ENCODE data around the gene FBRS.
"Not testable (repeated sequence)": the region's sequence is repeated elsewhere in the genome, so short reads cannot be mapped to it uniquely, and the experiment has no call there.

FBRS gene

DNA sequence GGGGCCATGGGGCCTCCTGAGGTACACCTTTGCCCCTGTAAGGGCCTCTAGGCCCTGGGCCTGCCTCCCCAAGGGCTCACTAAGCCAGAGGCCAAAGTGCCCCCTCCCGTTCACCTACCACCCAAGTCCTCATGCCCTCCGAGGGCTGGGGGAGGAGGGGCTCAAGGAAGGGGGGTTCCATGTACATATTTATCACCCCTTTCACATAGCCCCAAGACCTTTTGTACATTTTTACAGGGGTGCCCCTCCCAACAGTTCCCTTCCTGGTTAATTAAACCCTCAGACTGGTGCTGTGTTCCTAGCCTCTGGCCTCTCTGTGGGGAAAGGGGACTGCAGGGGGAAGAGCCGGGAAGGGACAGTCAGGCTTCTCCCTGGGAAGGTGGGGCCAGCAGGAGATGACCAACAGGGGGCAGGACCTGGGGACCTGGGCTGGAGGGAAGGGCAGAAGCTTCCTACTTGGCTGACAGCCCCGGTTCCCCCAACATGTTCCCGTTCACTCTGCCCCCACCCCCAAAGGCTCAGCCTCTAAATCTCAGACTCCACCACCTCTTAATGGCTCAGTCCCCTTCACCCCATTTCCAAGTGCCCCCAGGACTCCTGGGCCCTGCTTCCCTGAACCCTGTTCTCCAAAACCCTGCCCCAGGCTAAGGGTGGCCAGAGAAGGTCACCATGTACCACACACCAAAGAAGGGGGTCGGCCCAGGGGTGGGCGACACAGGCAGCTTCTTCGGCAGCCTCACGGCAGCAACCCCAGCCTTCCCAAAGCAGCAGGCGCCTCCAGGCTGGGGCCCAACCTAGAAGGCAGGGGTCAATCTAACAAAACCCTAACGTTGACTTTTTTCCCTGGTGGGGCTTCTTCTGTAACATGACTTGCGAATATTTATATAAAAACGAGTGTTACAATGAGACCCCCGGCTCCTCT is 11.9 kb downstream of the FBRS start:
- Histone ChIP-seq H3K27me3 (ENCODE audit: control insufficient read depth, insufficient read depth, low read length) (no peaks in the 10 kb centered on the region), H3K4me1 (ENCODE audit: control insufficient read depth, insufficient read depth, low read length) (no peaks in the 10 kb centered on the region), H3K4me3 (ENCODE audit: low read length) (no peak overlapping the region), H3K9ac (ENCODE audit: low read length) (no peak overlapping the region), H3K36me3 (ENCODE audit: control insufficient read depth, insufficient read depth, low read length) (peaks cover 36% of the 10 kb centered on the region), H3K27ac (ENCODE audit: low read depth, low read length) (no peak overlapping the region)

DNA sequence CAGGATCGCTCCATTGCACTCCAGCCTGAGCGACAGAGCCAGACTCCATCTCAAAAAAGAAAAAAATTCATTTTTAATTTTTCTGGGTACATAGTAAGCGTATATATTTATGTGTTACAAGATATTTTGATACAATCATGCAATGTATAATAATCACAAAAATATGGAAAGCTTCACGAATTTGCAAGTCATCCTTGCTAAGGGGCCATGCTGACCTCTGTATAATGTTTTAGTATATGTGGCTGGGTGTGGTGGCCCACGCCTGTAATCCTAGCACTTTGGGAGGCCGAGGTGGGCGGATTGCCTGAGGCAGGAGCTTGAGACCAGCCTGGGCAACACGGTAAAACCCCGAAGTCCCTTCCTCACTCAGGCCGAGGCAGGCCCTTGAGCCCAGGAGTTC is 16.9 kb downstream of the FBRS start:
- no peaks in the 10 kb centered on the region for H3K27me3 ChIP-seq (ENCODE audit: control insufficient read depth, insufficient read depth, low read length)
- no peaks in the 10 kb centered on the region for H3K4me1 ChIP-seq (ENCODE audit: control insufficient read depth, insufficient read depth, low read length)
- no peak overlapping the region for H3K9ac ChIP-seq (ENCODE audit: low read length)
- H3K36me3 ChIP-seq (ENCODE audit: control insufficient read depth, insufficient read depth, low read length): peaks cover 1% of the 10 kb centered on the region
- no peak overlapping the region for H3K4me3 ChIP-seq (ENCODE audit: low read length)
- no peak overlapping the region for H3K27ac ChIP-seq (ENCODE audit: low read depth, low read length)

DNA sequence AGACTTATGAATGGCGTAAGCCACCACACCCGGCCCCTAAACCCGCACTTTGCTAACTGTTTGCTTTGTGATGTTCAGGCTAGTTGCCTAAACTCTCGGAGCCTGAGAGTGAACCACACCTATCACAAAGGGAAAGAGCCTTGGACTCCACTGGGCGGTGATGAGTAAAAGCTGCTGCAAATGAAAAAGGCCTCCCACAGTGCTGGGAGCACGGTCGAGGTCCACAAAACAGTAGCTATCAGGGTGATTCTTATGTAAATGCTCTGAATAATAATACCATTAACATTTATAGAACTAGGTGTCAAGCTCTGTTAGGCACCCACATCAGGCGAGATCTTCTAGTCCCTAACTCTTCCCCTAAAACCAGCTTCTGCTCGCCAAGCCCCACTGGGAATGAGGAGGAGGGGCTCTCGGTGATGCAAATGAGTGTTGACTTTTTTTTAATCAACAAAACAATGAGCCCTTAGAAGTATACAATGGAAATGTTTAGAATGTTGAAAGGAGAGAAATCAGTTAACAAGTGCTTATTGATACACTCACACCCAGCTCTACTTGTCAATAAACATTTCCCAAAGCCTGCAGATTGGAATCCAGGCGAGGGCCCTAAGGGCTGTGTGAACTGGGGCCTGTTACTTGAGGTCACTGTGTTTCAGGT is 19.8 kb downstream of the FBRS start:
- H3K4me3 ChIP-seq (ENCODE audit: low read length): no peak overlapping the region
- no peaks in the 10 kb centered on the region for H3K36me3 ChIP-seq (ENCODE audit: control insufficient read depth, insufficient read depth, low read length)
- H3K9ac ChIP-seq (ENCODE audit: low read length): no peak overlapping the region
- H3K27ac ChIP-seq (ENCODE audit: low read depth, low read length): no peak overlapping the region
- H3K4me1 ChIP-seq (ENCODE audit: control insufficient read depth, insufficient read depth, low read length): no peaks in the 10 kb centered on the region
- no peaks in the 10 kb centered on the region for H3K27me3 ChIP-seq (ENCODE audit: control insufficient read depth, insufficient read depth, low read length)

DNA sequence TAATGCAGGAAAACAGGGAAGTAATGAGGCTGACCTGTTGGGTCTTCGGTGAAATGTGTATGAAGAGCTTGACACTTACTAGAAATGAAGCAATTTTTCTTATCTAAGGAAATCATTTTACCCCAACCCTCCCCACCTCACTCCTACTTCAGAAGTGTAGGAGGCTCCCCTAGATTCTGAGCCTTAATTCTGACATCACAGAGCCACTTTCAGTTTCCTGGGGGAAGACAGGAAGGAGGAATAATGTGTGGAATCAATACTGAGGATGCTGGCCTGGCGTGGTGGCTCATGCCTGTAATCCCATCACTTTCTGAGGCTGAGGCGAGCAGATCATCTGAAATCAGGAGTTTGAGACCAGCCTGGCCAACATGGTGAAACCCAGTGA is 20.3 kb downstream of the FBRS start:
- H3K27me3 ChIP-seq (ENCODE audit: control insufficient read depth, insufficient read depth, low read length): no peaks in the 10 kb centered on the region
- no peak overlapping the region for H3K27ac ChIP-seq (ENCODE audit: low read depth, low read length)
- H3K4me1 ChIP-seq (ENCODE audit: control insufficient read depth, insufficient read depth, low read length): no peaks in the 10 kb centered on the region
- no peak overlapping the region for H3K4me3 ChIP-seq (ENCODE audit: low read length)
- no peak overlapping the region for H3K9ac ChIP-seq (ENCODE audit: low read length)
- no peaks in the 10 kb centered on the region for H3K36me3 ChIP-seq (ENCODE audit: control insufficient read depth, insufficient read depth, low read length)

DNA sequence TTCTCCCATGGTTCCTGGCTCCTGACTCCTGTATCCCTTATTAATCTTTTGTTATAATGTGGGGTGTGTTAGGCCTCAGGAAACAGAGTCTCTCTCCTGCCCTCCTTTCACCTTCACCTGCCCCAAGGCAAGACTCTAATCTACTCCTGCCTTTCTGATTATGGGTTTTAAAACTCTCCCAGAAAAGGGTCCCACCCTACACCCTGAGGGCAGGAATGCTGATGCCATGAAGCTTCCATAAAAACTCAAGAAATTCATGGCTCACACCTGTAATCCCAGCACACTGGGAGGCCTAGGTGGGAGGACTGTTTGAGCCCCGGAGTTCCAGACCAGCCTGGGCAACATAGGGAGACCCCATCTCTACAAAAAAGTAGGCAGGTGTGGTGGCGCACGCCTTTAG is 22.1 kb downstream of the FBRS start:
- no peaks in the 10 kb centered on the region for H3K27me3 ChIP-seq (ENCODE audit: control insufficient read depth, insufficient read depth, low read length)
- no peaks in the 10 kb centered on the region for H3K4me1 ChIP-seq (ENCODE audit: control insufficient read depth, insufficient read depth, low read length)

DNA sequence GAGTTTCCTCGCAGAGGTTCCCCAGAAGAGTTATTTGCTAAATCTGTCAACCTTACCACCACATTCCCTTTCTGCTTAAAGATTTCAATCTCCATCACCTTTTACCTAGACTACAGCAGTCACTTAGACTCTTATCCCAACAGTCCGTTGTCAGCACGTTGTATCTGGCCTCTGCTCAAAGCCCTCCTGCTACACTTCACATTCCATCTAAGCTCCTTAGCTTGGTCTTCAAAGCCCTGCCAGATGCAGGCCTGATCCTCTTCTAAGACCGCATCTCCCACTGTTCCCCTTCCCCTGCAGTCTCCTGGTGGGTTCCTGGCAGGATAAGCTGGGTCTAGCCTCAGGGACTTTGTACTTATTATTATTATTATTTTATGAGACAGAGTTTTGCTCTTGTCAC is 30.5 kb downstream of the FBRS start:
- no peaks in the 10 kb centered on the region for H3K36me3 ChIP-seq (ENCODE audit: control insufficient read depth, insufficient read depth, low read length)
- no peak overlapping the region for H3K9ac ChIP-seq (ENCODE audit: low read length)
- H3K4me3 ChIP-seq (ENCODE audit: low read length): no peak overlapping the region
- H3K27ac ChIP-seq (ENCODE audit: low read depth, low read length): no peak overlapping the region
- H3K27me3 ChIP-seq (ENCODE audit: control insufficient read depth, insufficient read depth, low read length): no peaks in the 10 kb centered on the region
- H3K4me1 ChIP-seq (ENCODE audit: control insufficient read depth, insufficient read depth, low read length): no peaks in the 10 kb centered on the region

More for the DNA sequence above, 22.1 kb downstream of the FBRS start:
- Histone ChIP-seq H3K9ac (ENCODE audit: low read length) (no peak overlapping the region), H3K27ac (ENCODE audit: low read depth, low read length) (no peak overlapping the region), H3K4me3 (ENCODE audit: low read length) (no peak overlapping the region), H3K36me3 (ENCODE audit: control insufficient read depth, insufficient read depth, low read length) (no peaks in the 10 kb centered on the region)

DNA sequence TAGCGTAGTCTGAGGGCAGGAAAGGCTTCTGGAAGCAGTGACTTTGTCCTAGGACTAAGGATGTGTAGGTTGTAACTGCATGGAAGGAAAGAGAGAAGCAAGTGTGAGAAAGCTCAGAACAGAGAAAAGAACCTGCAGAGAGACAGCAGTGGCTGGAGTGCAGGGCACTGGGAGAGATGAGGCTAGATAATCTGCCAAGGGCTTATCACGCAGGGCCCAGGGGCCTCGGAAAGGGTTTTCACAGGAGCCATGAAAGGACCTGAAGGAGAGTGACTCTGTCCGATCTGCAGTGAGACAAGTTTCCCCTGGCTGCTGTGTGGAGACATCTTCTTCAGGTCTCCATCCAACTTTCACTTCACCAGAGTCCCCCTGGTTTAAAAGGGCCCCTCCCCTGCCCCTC is 33.7 kb downstream of the FBRS start:
- H3K36me3 ChIP-seq (ENCODE audit: control insufficient read depth, insufficient read depth, low read length): no peaks in the 10 kb centered on the region
- no peak overlapping the region for H3K9ac ChIP-seq (ENCODE audit: low read length)
- H3K4me3 ChIP-seq (ENCODE audit: low read length): no peak overlapping the region
- no peak overlapping the region for H3K27ac ChIP-seq (ENCODE audit: low read depth, low read length)
- no peaks in the 10 kb centered on the region for H3K4me1 ChIP-seq (ENCODE audit: control insufficient read depth, insufficient read depth, low read length)
- H3K27me3 ChIP-seq (ENCODE audit: control insufficient read depth, insufficient read depth, low read length): no peaks in the 10 kb centered on the region

DNA sequence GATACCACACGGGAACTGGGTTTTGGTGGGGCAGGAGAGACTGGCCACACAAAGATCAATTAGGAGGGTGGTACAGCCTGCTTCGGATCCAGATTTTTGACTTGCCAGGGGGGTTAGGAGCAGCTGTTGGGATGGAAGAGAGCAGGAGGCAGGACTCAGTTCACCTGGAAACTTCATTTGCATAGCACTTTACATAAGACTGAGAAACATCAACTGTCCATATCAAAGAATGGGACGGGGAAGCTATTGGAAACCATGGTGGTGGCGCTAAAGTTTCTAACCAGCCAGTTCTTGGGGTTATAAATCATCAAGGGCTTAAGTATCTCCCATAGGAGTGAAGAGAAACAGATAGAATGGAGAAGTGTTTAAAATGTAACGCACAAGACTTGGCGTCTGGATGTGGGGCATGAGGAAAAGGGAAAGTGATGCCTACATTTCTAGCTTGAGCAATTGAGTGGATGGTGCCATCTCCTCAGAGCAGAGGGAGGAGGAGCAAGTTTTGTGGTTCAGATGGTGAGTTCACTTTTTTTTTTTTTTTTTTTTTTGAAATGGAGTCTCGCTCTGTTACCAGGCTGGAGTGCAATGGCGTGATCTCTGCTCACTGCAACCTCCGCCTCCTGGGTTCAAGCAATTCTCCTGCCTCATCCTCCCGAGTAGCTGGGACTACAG is 34.3 kb downstream of the FBRS start:
- no peak overlapping the region for H3K27ac ChIP-seq (ENCODE audit: low read depth, low read length)
- H3K4me1 ChIP-seq (ENCODE audit: control insufficient read depth, insufficient read depth, low read length): no peaks in the 10 kb centered on the region
- H3K4me3 ChIP-seq (ENCODE audit: low read length): no peak overlapping the region

DNA sequence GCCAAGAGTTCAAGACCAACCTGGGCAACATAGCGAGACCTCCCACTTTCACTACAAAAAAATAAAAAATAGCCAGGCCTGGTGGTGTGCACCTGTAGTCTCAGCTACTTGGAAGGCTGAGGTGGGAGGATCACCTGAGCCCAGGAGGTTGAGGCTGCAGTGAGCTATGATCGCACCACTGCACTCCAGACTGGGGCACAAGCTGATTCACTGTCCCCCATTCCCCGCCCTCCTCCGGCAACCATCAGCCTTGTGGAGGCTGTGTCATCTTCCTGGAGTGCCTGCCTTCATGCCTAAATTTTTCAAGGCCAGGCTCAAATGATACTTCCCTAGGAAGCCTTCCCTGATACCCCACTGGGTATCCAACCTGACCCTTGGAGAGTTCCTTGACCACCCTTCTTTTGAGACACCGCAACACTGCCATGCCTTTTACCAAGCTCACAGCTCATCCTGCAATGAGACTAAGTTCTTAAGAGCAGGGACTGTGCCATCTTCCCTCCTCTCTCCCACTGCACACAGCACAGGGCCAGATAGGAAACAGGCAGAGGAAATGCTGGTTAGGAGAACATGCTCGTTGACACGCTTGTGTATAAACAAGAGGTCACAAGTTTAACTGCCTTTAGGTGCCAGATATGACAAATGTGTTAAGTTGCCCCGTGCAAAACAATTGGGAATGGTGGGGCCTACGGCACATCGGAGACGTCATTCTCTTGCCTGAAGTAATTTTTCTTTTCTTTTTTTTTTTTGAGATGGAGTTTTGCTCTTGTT is 36.9 kb downstream of the FBRS start:
- H3K9ac ChIP-seq (ENCODE audit: low read length): no peak overlapping the region
- no peak overlapping the region for H3K27ac ChIP-seq (ENCODE audit: low read depth, low read length)
- peaks cover 7% of the 10 kb centered on the region for H3K4me1 ChIP-seq (ENCODE audit: control insufficient read depth, insufficient read depth, low read length)
- no peak overlapping the region for H3K4me3 ChIP-seq (ENCODE audit: low read length)
- H3K27me3 ChIP-seq (ENCODE audit: control insufficient read depth, insufficient read depth, low read length): no peaks in the 10 kb centered on the region
- no peaks in the 10 kb centered on the region for H3K36me3 ChIP-seq (ENCODE audit: control insufficient read depth, insufficient read depth, low read length)

More for the DNA sequence above, 34.3 kb downstream of the FBRS start:
- Histone ChIP-seq H3K9ac (ENCODE audit: low read length) (no peak overlapping the region), H3K36me3 (ENCODE audit: control insufficient read depth, insufficient read depth, low read length) (no peaks in the 10 kb centered on the region), H3K27me3 (ENCODE audit: control insufficient read depth, insufficient read depth, low read length) (no peaks in the 10 kb centered on the region)

DNA sequence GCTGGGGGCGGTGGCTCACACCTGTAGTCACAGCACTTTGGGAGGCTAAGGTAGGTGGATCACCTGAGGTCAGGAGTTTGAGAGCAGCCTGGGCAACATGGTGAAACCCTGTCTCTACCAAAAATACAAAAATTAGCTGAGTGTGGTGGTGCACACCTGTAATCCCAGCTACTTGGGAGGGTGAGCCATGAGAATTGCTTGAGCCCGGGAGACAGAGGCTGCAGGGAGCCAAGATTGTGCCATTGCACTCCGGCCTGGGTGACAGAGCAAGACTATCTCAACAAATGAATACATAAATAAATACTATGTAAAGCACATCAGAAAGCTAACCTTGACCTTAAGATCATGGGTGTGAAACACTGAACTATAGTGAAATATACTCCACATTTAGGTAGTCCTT is 38.4 kb downstream of the FBRS start:
- not testable (repeated sequence) for H3K27ac ChIP-seq (ENCODE audit: low read depth, low read length); H3K4me1 ChIP-seq (ENCODE audit: control insufficient read depth, insufficient read depth, low read length); H3K4me3 ChIP-seq (ENCODE audit: low read length); H3K36me3 ChIP-seq (ENCODE audit: control insufficient read depth, insufficient read depth, low read length); H3K27me3 ChIP-seq (ENCODE audit: control insufficient read depth, insufficient read depth, low read length); H3K9ac ChIP-seq (ENCODE audit: low read length)

DNA sequence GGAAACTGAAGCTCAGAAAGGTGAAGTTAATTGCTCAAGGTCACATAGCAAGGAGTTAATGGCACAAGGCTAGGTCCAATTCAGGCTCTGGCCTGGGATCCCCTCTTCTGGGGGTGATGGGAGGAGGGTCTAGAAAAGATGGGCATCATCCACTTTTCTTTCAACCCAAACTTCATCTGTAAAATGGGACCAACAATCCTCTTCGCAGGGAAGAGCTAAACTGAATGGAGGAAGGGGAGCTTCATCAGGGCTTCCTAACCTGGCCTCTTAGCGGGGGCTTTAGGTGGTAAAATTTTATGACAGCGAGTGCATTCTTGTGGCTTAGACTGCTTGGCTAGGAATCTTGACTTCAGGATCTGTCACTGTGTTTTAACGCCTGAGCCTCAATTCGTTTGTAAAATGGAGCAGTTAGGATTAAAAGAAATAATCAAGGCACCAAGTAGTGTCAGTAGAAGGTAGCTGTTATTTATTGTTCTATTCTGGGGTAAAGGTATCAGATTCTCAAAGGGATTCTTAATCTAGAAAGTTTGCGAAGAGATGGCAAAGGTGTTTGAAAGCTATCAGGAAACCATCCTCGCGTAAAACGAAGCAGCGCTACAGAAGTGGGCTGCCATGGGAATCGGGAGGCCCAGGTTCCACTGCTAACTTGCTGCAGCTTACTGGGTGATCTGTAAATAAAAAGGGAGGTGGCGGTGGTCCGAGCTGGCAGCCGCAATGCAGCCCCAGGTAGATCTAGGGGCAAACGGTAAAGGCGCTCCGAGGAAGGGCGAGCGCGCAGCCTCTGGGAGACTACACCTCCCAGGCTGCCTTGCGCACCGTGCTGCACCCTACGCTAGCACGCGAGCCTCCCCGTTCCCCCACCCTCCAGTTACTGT is 39.3 kb downstream of the FBRS start:
- peak overlapping the region; percentile 60 for H3K4me3 ChIP-seq (ENCODE audit: low read length)
- H3K4me1 ChIP-seq (ENCODE audit: control insufficient read depth, insufficient read depth, low read length): peaks cover 8% of the 10 kb centered on the region
- peak overlapping the region; percentile 100 for H3K27ac ChIP-seq (ENCODE audit: low read depth, low read length)
- peaks cover 10% of the 10 kb centered on the region for H3K36me3 ChIP-seq (ENCODE audit: control insufficient read depth, insufficient read depth, low read length)
- H3K9ac ChIP-seq (ENCODE audit: low read length): no peak overlapping the region
- H3K27me3 ChIP-seq (ENCODE audit: control insufficient read depth, insufficient read depth, low read length): no peaks in the 10 kb centered on the region
